ENCODE results near the gene TCF7L2.

TCF7L2 gene

GRCh38 chr10:113148071-113148825 is 198.2 kb downstream of the TCF7L2 start:
- no peak for DNase-seq (ENCODE audit: low read depth in 2 of 2)

- DNase-seq (ENCODE audit: low read depth in 2 of 2), result no peak
Observed at GRCh38 chr10:113148901-113149300, 198.9 kb downstream of the TCF7L2 start.

GRCh38 chr10:113149626-113150025 is 199.6 kb downstream of the TCF7L2 start:
- DNase-seq (ENCODE audit: low read depth in 2 of 2), result no peak

GRCh38 chr10:113151190-113151666 is 201.2 kb downstream of the TCF7L2 start:
- DNase-seq (ENCODE audit: low read depth in 2 of 2), result no peak

- DNase-seq (ENCODE audit: low read depth in 2 of 2), result no peak
Observed at GRCh38 chr10:113153493-113154102, 203.6 kb downstream of the TCF7L2 start.

GRCh38 chr10:113157441-113157840 is 207.4 kb downstream of the TCF7L2 start:
- DNase-seq (ENCODE audit: low read depth in 2 of 2), result no peak

- DNase-seq (ENCODE audit: low read depth in 2 of 2), result no peak
Observed at GRCh38 chr10:113158183-113158582, 208.1 kb downstream of the TCF7L2 start.

- DNase-seq (ENCODE audit: low read depth in 2 of 2), result no peak
Observed at GRCh38 chr10:113159563-113159962, 209.5 kb downstream of the TCF7L2 start.

GRCh38 chr10:113160641-113161040 is 210.6 kb downstream of the TCF7L2 start:
- no peak for DNase-seq (ENCODE audit: low read depth in 2 of 2)

- DNase-seq (ENCODE audit: low read depth in 2 of 2), result no peak
Observed at GRCh38 chr10:113161066-113161465, 211.0 kb downstream of the TCF7L2 start.

- DNase-seq (ENCODE audit: low read depth in 2 of 2), result no peak
Observed at GRCh38 chr10:113162960-113163359, 212.9 kb downstream of the TCF7L2 start.

GRCh38 chr10:113165673-113166072 is 215.6 kb downstream of the TCF7L2 start:
- DNase-seq (ENCODE audit: low read depth in 2 of 2), result no peak

GRCh38 chr10:113167702-113168101 is 217.7 kb downstream of the TCF7L2 start:
- no peak for DNase-seq (ENCODE audit: low read depth in 2 of 2)

- DNase-seq (ENCODE audit: low read depth in 2 of 2), result no peak
Observed at GRCh38 chr10:113168584-113168983, 218.5 kb downstream of the TCF7L2 start.

- DNase-seq (ENCODE audit: low read depth in 2 of 2), result no peak
Observed at GRCh38 chr10:113169111-113169510, 219.1 kb downstream of the TCF7L2 start.

- no peak for DNase-seq (ENCODE audit: low read depth in 2 of 2)
Observed at GRCh38 chr10:113169853-113170460, 219.9 kb downstream of the TCF7L2 start.

- no peak for DNase-seq (ENCODE audit: low read depth in 2 of 2)
Observed at GRCh38 chr10:113171662-113172061, 221.6 kb downstream of the TCF7L2 start.

- DNase-seq (ENCODE audit: low read depth in 2 of 2), result no peak
Observed at GRCh38 chr10:113175176-113175575, 225.1 kb downstream of the TCF7L2 start.

- no peak for DNase-seq (ENCODE audit: low read depth in 2 of 2)
Observed at GRCh38 chr10:113175756-113176651, 226.0 kb downstream of the TCF7L2 start.

- no peak for DNase-seq (ENCODE audit: low read depth in 2 of 2)
Observed at GRCh38 chr10:113176652-113177155, 226.7 kb downstream of the TCF7L2 start.

GRCh38 chr10:113177156-113177935 is 227.3 kb downstream of the TCF7L2 start:
- no peak for DNase-seq (ENCODE audit: low read depth in 2 of 2)
